Measurements from ENCODE around the gene ZSCAN22.

ZSCAN22 gene

GRCh38 chr19:58336820-58337219 lies 10.0 kb downstream of the ZSCAN22 start:
- Histone ChIP-seq H4K20me1 (ENCODE audit: insufficient read depth, low read length) (no peaks in the 10 kb centered on the region), H3K27me3 (ENCODE audit: insufficient read depth, low read length) (no peaks in the 10 kb centered on the region), H3K9ac (ENCODE audit: low read length) (no peak overlapping the region), H3K9me2 (ENCODE audit: low read depth, low read length) (no peaks in the 10 kb centered on the region), H3K4me3 (ENCODE audit: low read depth, low read length, poor library complexity, severe bottlenecking) (no peak overlapping the region), H2AFZ (ENCODE audit: low read length) (no peak overlapping the region), H3K27ac (ENCODE audit: low read depth, low read length, poor library complexity, severe bottlenecking) (no peak overlapping the region), H3K4me1 (ENCODE audit: insufficient read depth, low read length, severe bottlenecking) (no peaks in the 10 kb centered on the region), H3K79me2 (ENCODE audit: insufficient read depth, low read length) (no peaks in the 10 kb centered on the region), H3K36me3 (ENCODE audit: insufficient read depth, low read length) (peaks cover 53% of the 10 kb centered on the region), H3F3A (ENCODE audit: insufficient read depth, low read length) (no peaks in the 10 kb centered on the region), H3K9me3 (ENCODE audit: low read length) (no peaks in the 10 kb centered on the region; the same call in 1 of the 2 replicates), H3K4me2 (ENCODE audit: low read length) (no peak overlapping the region)
- TF ChIP-seq EZH2 (IDR thresholded peaks at IDR 0.05; ENCODE audit: borderline replicate concordance, low read length), result no peak
- no peak for TF ChIP-seq CTCF (IDR thresholded peaks at IDR 0.05; ENCODE audit: low read length)

- Histone ChIP-seq H3K4me3 (ENCODE audit: low read depth, low read length, poor library complexity, severe bottlenecking) (no peak overlapping the region), H3K79me2 (ENCODE audit: insufficient read depth, low read length) (no peaks in the 10 kb centered on the region), H3K27ac (ENCODE audit: low read depth, low read length, poor library complexity, severe bottlenecking) (no peak overlapping the region), H3K9me3 (ENCODE audit: low read length) (no peaks in the 10 kb centered on the region; the same call in 1 of the 2 replicates), H4K20me1 (ENCODE audit: insufficient read depth, low read length) (no peaks in the 10 kb centered on the region), H3K4me1 (ENCODE audit: insufficient read depth, low read length, severe bottlenecking) (no peaks in the 10 kb centered on the region), H3K4me2 (ENCODE audit: low read length) (no peak overlapping the region), H2AFZ (ENCODE audit: low read length) (no peak overlapping the region), H3K9ac (ENCODE audit: low read length) (no peak overlapping the region), H3K9me2 (ENCODE audit: low read depth, low read length) (no peaks in the 10 kb centered on the region), H3K27me3 (ENCODE audit: insufficient read depth, low read length) (no peaks in the 10 kb centered on the region), H3F3A (ENCODE audit: insufficient read depth, low read length) (no peaks in the 10 kb centered on the region), H3K36me3 (ENCODE audit: insufficient read depth, low read length) (peaks cover 53% of the 10 kb centered on the region)
- TF ChIP-seq EZH2 (IDR thresholded peaks at IDR 0.05; ENCODE audit: borderline replicate concordance, low read length) (no peak), CTCF (IDR thresholded peaks at IDR 0.05; ENCODE audit: low read length) (no peak)
These were observed 11.5 kb downstream of the ZSCAN22 start for GRCh38 chr19:58338336-58338735.

GRCh38 chr19:58338825-58339558 lies 12.2 kb downstream of the ZSCAN22 start:
- Histone ChIP-seq H3K4me1 (ENCODE audit: insufficient read depth, low read length, severe bottlenecking) (no peaks in the 10 kb centered on the region), H3K4me2 (ENCODE audit: low read length) (no peak overlapping the region), H3K79me2 (ENCODE audit: insufficient read depth, low read length) (no peaks in the 10 kb centered on the region), H3K9ac (ENCODE audit: low read length) (no peak overlapping the region), H3K27ac (ENCODE audit: low read depth, low read length, poor library complexity, severe bottlenecking) (no peak overlapping the region), H3K27me3 (ENCODE audit: insufficient read depth, low read length) (no peaks in the 10 kb centered on the region), H2AFZ (ENCODE audit: low read length) (no peak overlapping the region), H4K20me1 (ENCODE audit: insufficient read depth, low read length) (no peaks in the 10 kb centered on the region), H3F3A (ENCODE audit: insufficient read depth, low read length) (no peaks in the 10 kb centered on the region), H3K4me3 (ENCODE audit: low read depth, low read length, poor library complexity, severe bottlenecking) (no peak overlapping the region), H3K9me2 (ENCODE audit: low read depth, low read length) (no peaks in the 10 kb centered on the region), H3K9me3 (ENCODE audit: low read length) (no peaks in the 10 kb centered on the region; the same call in 1 of the 2 replicates), H3K36me3 (ENCODE audit: insufficient read depth, low read length) (peaks cover 53% of the 10 kb centered on the region)
- TF ChIP-seq CTCF (IDR thresholded peaks at IDR 0.05; ENCODE audit: low read length), result no peak
- no peak for TF ChIP-seq EZH2 (IDR thresholded peaks at IDR 0.05; ENCODE audit: borderline replicate concordance, low read length)

Data from OCI-LY1 (cell line).